MM.1S (cell line): ENCODE data around the gene ZNF45.
"Not testable (repeated sequence)": the region's sequence is repeated elsewhere in the genome, so short reads cannot be mapped to it uniquely, and the experiment has no call there.

Experiments used
- DNase-seq: peaks from one replicate; pipeline ENCODE4 v3.0.0-alpha.2; 2015
- H2AFZ ChIP-seq: fragments of 300-600 bp; sonication (generic); 2 replicates; pipeline ENCODE4 v1.6.0; 2016; ENCODE audit warnings: antibody characterized with exemption, low read length
- H3F3A ChIP-seq: fragments of 300-600 bp; sonication (generic); 2 replicates; pipeline ENCODE4 v1.6.1; 2016; ENCODE audit warnings: mild to moderate bottlenecking, antibody characterized with exemption, low read length, moderate library complexity, mixed read lengths; ENCODE audit not compliant: insufficient read depth
- H3K27ac ChIP-seq: fragments of 300-600 bp; sonication (generic); 2 replicates; pipeline ENCODE4 v1.5.1; 2016; ENCODE audit warnings: mild to moderate bottlenecking, low read length
- H3K27me3 ChIP-seq: fragments of 300-600 bp; sonication (generic); replicated peaks from 2 replicates; pipeline ENCODE4 v1.6.0; 2016; ENCODE audit warnings: low read length; ENCODE audit not compliant: insufficient read depth
- H3K36me3 ChIP-seq: fragments of 300-600 bp; sonication (generic); replicated peaks from 2 replicates; pipeline ENCODE4 v1.6.1; 2016; ENCODE audit warnings: mild to moderate bottlenecking, low read length, mixed read lengths; ENCODE audit not compliant: insufficient read depth
- H3K4me1 ChIP-seq: fragments of 300-600 bp; sonication (generic); 2 replicates; pipeline ENCODE4 v1.6.1; 2016; ENCODE audit warnings: low read length, mixed read lengths
- H3K4me2 ChIP-seq: fragments of 300-600 bp; sonication (generic); 2 replicates; pipeline ENCODE4 v1.6.0; 2016; ENCODE audit warnings: low read depth, low read length
- H3K4me3 ChIP-seq: fragments of 300-600 bp; sonication (generic); 2 replicates; pipeline ENCODE4 v1.5.1; 2016; ENCODE audit warnings: low read length, mixed read lengths
- H3K79me2 ChIP-seq: fragments of 300-600 bp; sonication (generic); 2 replicates; pipeline ENCODE4 v1.6.1; 2016; ENCODE audit warnings: mixed run types, low read length, mixed read lengths
- H3K9ac ChIP-seq: fragments of 300-600 bp; sonication (generic); 2 replicates; pipeline ENCODE4 v1.6.1; 2016; ENCODE audit warnings: low read length, mixed read lengths
- H3K9me2 ChIP-seq: fragments of 300-600 bp; sonication (generic); replicated peaks from 2 replicates; pipeline ENCODE4 v1.6.1; 2016; ENCODE audit warnings: mild to moderate bottlenecking, low read length, mixed read lengths; ENCODE audit not compliant: insufficient read depth
- H3K9me3 ChIP-seq: fragments of 300-600 bp; sonication (generic); replicated peaks from 2 replicates; pipeline ENCODE4 v1.6.1; 2016; ENCODE audit warnings: mild to moderate bottlenecking, low read length, mixed read lengths; ENCODE audit not compliant: insufficient read depth
- H4K20me1 ChIP-seq: fragments of 300-600 bp; sonication (generic); 2 replicates; pipeline ENCODE4 v1.6.1; 2016; ENCODE audit warnings: mild to moderate bottlenecking, low read length, moderate library complexity, mixed read lengths; ENCODE audit not compliant: insufficient read depth
- CTCF ChIP-seq: fragments of 300-600 bp; sonication (generic); IDR thresholded peaks from 2 replicates; pipeline ENCODE4 v1.5.1; 2016; ENCODE audit warnings: antibody characterized with exemption, low read length, mixed read lengths
- EZH2 ChIP-seq: fragments of 300-600 bp; sonication (generic); optimal IDR thresholded peaks from 2 replicates; pipeline ENCODE3; 2017; ENCODE audit warnings: low read depth, mild to moderate bottlenecking, antibody characterized with exemption, low read length, mixed read lengths
- EZH2phosphoT487 ChIP-seq: fragments of 300-600 bp; sonication (generic); IDR thresholded peaks from 2 replicates; pipeline ENCODE4 v1.6.1; 2018; ENCODE audit warnings: antibody characterized with exemption, low read length

ZNF45 gene

DNA sequence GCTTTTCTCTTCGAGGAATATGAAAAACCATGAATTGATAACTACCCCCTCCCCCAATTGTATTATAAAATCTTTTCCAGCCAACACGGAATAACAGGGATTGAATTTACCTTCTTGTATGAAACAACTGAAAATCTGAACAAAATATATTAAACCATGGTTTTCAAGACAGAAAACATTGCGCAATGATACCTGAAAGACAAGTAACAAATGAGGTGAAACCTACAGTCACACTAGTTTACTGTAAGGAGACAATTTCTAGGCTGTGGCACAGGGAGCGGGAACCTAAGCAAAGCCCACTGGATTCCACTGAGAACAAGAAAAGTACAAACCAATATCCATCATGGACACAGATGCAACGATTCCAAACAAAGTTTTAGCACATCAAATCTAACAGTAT, 54.6 kb downstream of the ZNF45 start:
- no peak overlapping the region for H3K4me3 ChIP-seq
- no peak overlapping the region for H3K4me2 ChIP-seq
- no peak overlapping the region for H3K9ac ChIP-seq
- H3K27ac ChIP-seq: no peak overlapping the region
- no peak for DNase-seq
- H3K9me2 ChIP-seq: no peaks in the 10 kb centered on the region
- no peaks in the 10 kb centered on the region for H4K20me1 ChIP-seq
- no peaks in the 10 kb centered on the region for H3K9me3 ChIP-seq
- no peaks in the 10 kb centered on the region for H3F3A ChIP-seq
- no peaks in the 10 kb centered on the region for H3K27me3 ChIP-seq
- no peaks in the 10 kb centered on the region for H3K79me2 ChIP-seq
- H3K36me3 ChIP-seq: no peaks in the 10 kb centered on the region
- H2AFZ ChIP-seq: no peak overlapping the region
- TF ChIP-seq EZH2phosphoT487 (no peak), CTCF (no peak), EZH2 (no peak)
- no peaks in the 10 kb centered on the region for H3K4me1 ChIP-seq

GRCh38 chr19:43872547-43873336, 62.3 kb downstream of the ZNF45 start:
- Histone ChIP-seq H3K9me3 (no peaks in the 10 kb centered on the region; the same call in 1 of the 2 replicates), H3K9ac (no peak overlapping the region), H3K27ac (no peak overlapping the region), H4K20me1 (no peaks in the 10 kb centered on the region), H3K9me2 (no peaks in the 10 kb centered on the region), H3K36me3 (no peaks in the 10 kb centered on the region), H3K4me3 (no peak overlapping the region), H3K4me2 (no peak overlapping the region), H3K79me2 (no peaks in the 10 kb centered on the region), H3F3A (no peaks in the 10 kb centered on the region), H3K4me1 (no peaks in the 10 kb centered on the region), H3K27me3 (no peaks in the 10 kb centered on the region; the same call in 1 of the 2 replicates), H2AFZ (no peak overlapping the region)
- no peak for DNase-seq
- TF ChIP-seq EZH2phosphoT487 (no peak), EZH2 (no peak), CTCF (no peak)

GRCh38 chr19:43866923-43867322, 68.2 kb downstream of the ZNF45 start:
- H3K9me2 ChIP-seq, H3F3A ChIP-seq, H3K4me2 ChIP-seq, H3K4me1 ChIP-seq, DNase-seq, H3K36me3 ChIP-seq, H3K4me3 ChIP-seq, H3K9ac ChIP-seq, H2AFZ ChIP-seq, H3K79me2 ChIP-seq, H3K9me3 ChIP-seq, H4K20me1 ChIP-seq, H3K27ac ChIP-seq, H3K27me3 ChIP-seq: not testable (repeated sequence)
